Measurements from ENCODE around the gene XXYLT1. TPM values are rescaled to one million over a fixed set of nuclear protein-coding genes. Genes with fewer than 3 reads are reported as not detected.

The XXYLT1 gene
- polyA plus RNA-seq, 1 donor (not counting 4 experiments of a cell fraction or from before 2014, with no cell fraction given): 11.1 TPM

DNA sequence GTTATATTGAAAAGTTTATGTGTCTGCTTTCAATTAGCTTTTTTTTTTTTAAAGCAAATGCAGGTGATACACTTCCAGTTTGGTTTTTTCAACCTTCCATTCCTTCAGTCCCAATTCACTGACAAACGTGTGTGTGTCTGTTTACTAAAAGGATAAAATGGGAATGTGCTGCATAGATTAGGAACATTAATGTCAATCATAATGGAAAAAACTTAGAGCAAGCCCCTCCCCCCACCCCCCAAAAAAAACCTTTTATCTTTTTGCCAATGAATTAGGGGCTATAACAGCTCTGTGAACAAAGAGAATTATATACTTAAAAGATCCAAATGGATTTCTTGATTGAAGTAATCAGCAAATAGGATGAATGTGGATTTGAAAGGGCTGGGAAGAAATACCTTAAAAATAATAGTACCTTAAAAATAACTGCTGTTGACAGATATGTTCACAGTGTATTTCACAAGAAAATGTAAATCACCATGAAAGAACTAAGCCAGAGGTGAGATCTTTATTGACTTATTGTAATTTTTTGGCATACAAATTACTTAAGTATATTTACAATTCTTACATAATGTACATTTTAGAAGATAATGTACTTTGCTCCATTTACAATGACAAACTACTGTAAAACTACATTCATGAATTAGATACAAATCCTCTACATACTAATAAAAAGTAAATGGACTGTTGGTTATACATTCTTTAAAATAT lies 3.5 kb upstream of the XXYLT1 start:
- FAIRE-seq (no peak), DNase-seq (ENCODE audit: low read depth, low spot score) (no peak)
- no peak for TF ChIP-seq EZH2 (IDR thresholded peaks at IDR 0.05; ENCODE audit: low read length)
- TF ChIP-seq, protein P1, sequence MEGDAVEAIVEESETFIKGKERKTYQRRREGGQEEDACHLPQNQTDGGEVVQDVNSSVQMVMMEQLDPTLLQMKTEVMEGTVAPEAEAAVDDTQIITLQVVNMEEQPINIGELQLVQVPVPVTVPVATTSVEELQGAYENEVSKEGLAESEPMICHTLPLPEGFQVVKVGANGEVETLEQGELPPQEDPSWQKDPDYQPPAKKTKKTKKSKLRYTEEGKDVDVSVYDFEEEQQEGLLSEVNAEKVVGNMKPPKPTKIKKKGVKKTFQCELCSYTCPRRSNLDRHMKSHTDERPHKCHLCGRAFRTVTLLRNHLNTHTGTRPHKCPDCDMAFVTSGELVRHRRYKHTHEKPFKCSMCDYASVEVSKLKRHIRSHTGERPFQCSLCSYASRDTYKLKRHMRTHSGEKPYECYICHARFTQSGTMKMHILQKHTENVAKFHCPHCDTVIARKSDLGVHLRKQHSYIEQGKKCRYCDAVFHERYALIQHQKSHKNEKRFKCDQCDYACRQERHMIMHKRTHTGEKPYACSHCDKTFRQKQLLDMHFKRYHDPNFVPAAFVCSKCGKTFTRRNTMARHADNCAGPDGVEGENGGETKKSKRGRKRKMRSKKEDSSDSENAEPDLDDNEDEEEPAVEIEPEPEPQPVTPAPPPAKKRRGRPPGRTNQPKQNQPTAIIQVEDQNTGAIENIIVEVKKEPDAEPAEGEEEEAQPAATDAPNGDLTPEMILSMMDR (optimal IDR thresholded peaks at IDR 0.05 in 1 of 3, IDR thresholded peaks at IDR 0.05 in 1 of 3, conservative IDR thresholded peaks at IDR 0.05 in 1 of 3; ENCODE audit: extremely low read depth in 1 of 3, insufficient read depth in 2 of 3, low read length in 3 of 3): no peak
- peaks cover 14% of the 10 kb centered on the region for H3K4me1 ChIP-seq (ENCODE audit: control insufficient read depth, extremely low read depth, insufficient read depth, low read length)
- no peak overlapping the region for H2AFZ ChIP-seq (ENCODE audit: control insufficient read depth, low read length)
- no peak overlapping the region for H3K4me3 ChIP-seq (ENCODE audit: control insufficient read depth in 2 of 3, extremely low read depth in 1 of 3, insufficient read depth in 2 of 3, low read depth in 1 of 3, low read length in 3 of 3)
- H3K27me3 ChIP-seq (ENCODE audit: control insufficient read depth, extremely low read depth, insufficient read depth, low read length): no peaks in the 10 kb centered on the region
- dilution Hi-C loops (cut with MboI; ENCODE audit: extremely low pct_ligation_motif_present, low sequenced_read_pairs): no loop called here
- H3K9ac ChIP-seq (ENCODE audit: control insufficient read depth, extremely low read depth, insufficient read depth, low read length): no peak overlapping the region
- H3K36me3 ChIP-seq (ENCODE audit: control insufficient read depth in 2 of 2, extremely low read depth in 1 of 2, insufficient read depth in 2 of 2, low read length in 2 of 2): peaks cover 0 to 2% of the 10 kb centered on the region in 2 experiments
- H3K9me3 ChIP-seq (ENCODE audit: control insufficient read depth, low read depth, low read length): no peaks in the 10 kb centered on the region
- no peaks in the 10 kb centered on the region for H4K20me1 ChIP-seq (ENCODE audit: control insufficient read depth, extremely low read depth, insufficient read depth, low read length)
- no peak overlapping the region for H3K27ac ChIP-seq (ENCODE audit: control insufficient read depth, insufficient read depth, low read length)
- H3K4me2 ChIP-seq (ENCODE audit: control insufficient read depth, extremely low read depth, insufficient read depth, low read depth, low read length): no peak overlapping the region
- H3K79me2 ChIP-seq (ENCODE audit: control insufficient read depth, insufficient read depth, low read length): peaks cover 6% of the 10 kb centered on the region
- no peaks in the 10 kb centered on the region for H3K9me1 ChIP-seq (ENCODE audit: control insufficient read depth, extremely low read depth, insufficient read depth, low read length)

DNA sequence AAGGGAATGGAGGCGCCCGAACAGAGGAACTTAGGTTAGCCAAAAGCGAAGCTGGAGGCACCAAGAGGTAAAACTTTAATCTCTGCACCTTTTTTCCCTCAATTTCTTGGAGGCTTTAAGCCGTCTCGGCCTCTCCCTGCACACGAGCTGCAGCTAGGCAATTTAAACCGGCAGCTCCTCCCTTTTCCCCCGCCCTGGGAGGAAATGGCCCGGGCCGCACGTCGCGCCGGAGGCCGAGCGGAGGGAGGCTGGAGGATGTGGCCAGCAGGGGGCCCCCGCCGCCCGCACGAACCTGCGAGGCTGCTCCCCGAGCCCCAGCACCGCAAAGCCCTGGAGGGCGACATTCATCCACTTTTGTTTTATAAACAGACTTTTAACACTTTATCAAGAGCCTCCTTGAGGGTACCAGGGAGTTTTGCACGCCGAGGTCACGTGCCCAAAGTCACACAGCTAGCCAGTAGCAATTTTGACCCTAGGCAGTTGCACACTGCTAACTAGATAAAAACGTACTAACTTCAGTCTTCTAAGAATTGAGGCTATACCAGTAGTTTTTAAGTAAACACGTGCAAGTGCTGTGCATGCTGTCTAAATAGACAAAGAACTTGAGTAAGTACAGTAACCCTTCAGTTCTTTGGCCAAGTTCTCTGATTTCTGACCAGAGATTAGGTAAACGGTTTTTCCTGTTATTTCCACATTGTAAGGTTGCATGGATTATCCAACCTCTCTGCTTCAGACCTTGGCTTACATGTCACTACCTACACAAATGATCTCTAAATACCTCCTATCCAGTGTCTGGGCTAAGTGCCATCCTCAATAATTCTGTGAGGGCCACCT lies 668 bp upstream of the XXYLT1 start:
- Histone ChIP-seq H3K4me2 (ENCODE audit: control insufficient read depth, extremely low read depth, insufficient read depth, low read depth, low read length) (peak overlapping the region; percentile 92), H3K27me3 (ENCODE audit: control insufficient read depth, extremely low read depth, insufficient read depth, low read length) (no peaks in the 10 kb centered on the region), H4K20me1 (ENCODE audit: control insufficient read depth, extremely low read depth, insufficient read depth, low read length) (no peaks in the 10 kb centered on the region), H3K4me3 (ENCODE audit: control insufficient read depth in 2 of 3, extremely low read depth in 1 of 3, insufficient read depth in 2 of 3, low read depth in 1 of 3, low read length in 3 of 3) (peak overlapping the region; percentile 65 to 89 (median 77)), H3K9me3 (ENCODE audit: control insufficient read depth, low read depth, low read length) (no peaks in the 10 kb centered on the region), H3K9ac (ENCODE audit: control insufficient read depth, extremely low read depth, insufficient read depth, low read length) (peak overlapping the region; percentile 72), H3K79me2 (ENCODE audit: control insufficient read depth, insufficient read depth, low read length) (peaks cover 16% of the 10 kb centered on the region), H3K4me1 (ENCODE audit: control insufficient read depth, extremely low read depth, insufficient read depth, low read length) (peaks cover 17% of the 10 kb centered on the region), H3K27ac (ENCODE audit: control insufficient read depth, insufficient read depth, low read length) (peak overlapping the region; percentile 53), H3K9me1 (ENCODE audit: control insufficient read depth, extremely low read depth, insufficient read depth, low read length) (no peaks in the 10 kb centered on the region), H3K36me3 (ENCODE audit: control insufficient read depth in 2 of 2, extremely low read depth in 1 of 2, insufficient read depth in 2 of 2, low read length in 2 of 2) (peaks cover 0 to 2% of the 10 kb centered on the region in 2 experiments), H2AFZ (ENCODE audit: control insufficient read depth, low read length) (peak overlapping the region; percentile 77)
- DNase-seq (ENCODE audit: low read depth, low spot score) (peak; percentile 21), FAIRE-seq (peak; percentile 13)
- dilution Hi-C loops (cut with MboI; ENCODE audit: extremely low pct_ligation_motif_present, low sequenced_read_pairs): no loop called here
- TF ChIP-seq EZH2 (IDR thresholded peaks at IDR 0.05; ENCODE audit: low read length): no peak
- TF ChIP-seq, protein P1 (optimal IDR thresholded peaks at IDR 0.05 in 1 of 3, IDR thresholded peaks at IDR 0.05 in 1 of 3, conservative IDR thresholded peaks at IDR 0.05 in 1 of 3; ENCODE audit: extremely low read depth in 1 of 3, insufficient read depth in 2 of 3, low read length in 3 of 3): peak; percentile 79 to 94 (median 89)
